Measurements from ENCODE around the gene CATSPERE.

The CATSPERE gene

DNA sequence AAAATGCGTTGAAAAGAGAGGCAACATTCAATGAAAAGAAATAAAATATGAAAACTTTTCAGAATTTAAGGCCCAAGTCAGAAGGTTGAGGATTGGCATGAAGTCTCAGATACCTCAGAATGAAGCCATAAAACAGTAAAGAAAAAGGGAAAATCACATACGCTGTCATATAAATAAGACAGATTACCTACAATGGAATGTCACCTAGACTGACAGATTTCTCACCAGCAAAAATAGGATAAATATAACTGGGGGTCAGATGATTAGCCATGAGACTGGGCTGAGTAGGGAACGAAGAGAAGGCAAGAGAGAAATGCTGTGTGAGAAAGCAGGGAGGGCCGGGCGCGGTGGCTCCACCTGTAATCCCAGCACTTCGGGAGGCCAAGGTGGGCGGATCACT lies 140.3 kb downstream of the CATSPERE start:
- DNase-seq (ENCODE audit: insufficient read length, low spot score) (no peak), FAIRE-seq (no peak)
- TF ChIP-seq, protein P1, sequence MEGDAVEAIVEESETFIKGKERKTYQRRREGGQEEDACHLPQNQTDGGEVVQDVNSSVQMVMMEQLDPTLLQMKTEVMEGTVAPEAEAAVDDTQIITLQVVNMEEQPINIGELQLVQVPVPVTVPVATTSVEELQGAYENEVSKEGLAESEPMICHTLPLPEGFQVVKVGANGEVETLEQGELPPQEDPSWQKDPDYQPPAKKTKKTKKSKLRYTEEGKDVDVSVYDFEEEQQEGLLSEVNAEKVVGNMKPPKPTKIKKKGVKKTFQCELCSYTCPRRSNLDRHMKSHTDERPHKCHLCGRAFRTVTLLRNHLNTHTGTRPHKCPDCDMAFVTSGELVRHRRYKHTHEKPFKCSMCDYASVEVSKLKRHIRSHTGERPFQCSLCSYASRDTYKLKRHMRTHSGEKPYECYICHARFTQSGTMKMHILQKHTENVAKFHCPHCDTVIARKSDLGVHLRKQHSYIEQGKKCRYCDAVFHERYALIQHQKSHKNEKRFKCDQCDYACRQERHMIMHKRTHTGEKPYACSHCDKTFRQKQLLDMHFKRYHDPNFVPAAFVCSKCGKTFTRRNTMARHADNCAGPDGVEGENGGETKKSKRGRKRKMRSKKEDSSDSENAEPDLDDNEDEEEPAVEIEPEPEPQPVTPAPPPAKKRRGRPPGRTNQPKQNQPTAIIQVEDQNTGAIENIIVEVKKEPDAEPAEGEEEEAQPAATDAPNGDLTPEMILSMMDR (IDR thresholded peaks at IDR 0.05; ENCODE audit: insufficient read depth, missing control alignments) = no peak

- DNase-seq (ENCODE audit: insufficient read length, low spot score) = no peak
- TF ChIP-seq, protein P1 (IDR thresholded peaks at IDR 0.05; ENCODE audit: insufficient read depth, missing control alignments) = peak; percentile 93
These were observed 142.4 kb downstream of the CATSPERE start for GRCh38 chr1:244603498-244603897.

GRCh38 chr1:244605835-244606370 lies 144.8 kb downstream of the CATSPERE start:
- no peak for FAIRE-seq
- TF ChIP-seq, protein P1 (IDR thresholded peaks at IDR 0.05; ENCODE audit: insufficient read depth, missing control alignments) = no peak
- no peak for DNase-seq (ENCODE audit: insufficient read length, low spot score)

More at GRCh38 chr1:244603498-244603897, 142.4 kb downstream of the CATSPERE start:
- peak; percentile 84 for FAIRE-seq

GRCh38 chr1:244614113-244614836 lies 153.2 kb downstream of the CATSPERE start:
- FAIRE-seq (peak; percentile 58), DNase-seq (ENCODE audit: insufficient read length, low spot score) (no peak)
- TF ChIP-seq, protein P1 (IDR thresholded peaks at IDR 0.05; ENCODE audit: insufficient read depth, missing control alignments) = no peak

DNA sequence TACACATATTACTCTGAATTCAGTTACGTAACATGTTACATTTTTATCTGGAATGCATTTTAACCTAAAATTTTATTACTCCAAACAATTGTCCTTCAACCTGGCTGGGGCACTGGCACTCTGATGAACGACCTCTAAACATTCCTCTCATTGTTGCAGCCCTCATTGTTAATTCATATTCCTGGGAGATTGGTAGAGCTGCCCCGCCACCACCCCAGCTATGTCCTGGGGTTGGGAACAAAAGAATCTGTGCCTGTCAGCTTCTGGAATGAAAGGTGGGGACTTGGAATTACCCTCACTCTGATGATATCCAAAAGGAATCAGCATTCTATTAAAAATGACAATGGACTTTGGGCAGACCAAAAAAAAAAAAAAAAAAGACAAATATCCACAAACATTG lies 153.8 kb downstream of the CATSPERE start:
- no peak for FAIRE-seq

DNA sequence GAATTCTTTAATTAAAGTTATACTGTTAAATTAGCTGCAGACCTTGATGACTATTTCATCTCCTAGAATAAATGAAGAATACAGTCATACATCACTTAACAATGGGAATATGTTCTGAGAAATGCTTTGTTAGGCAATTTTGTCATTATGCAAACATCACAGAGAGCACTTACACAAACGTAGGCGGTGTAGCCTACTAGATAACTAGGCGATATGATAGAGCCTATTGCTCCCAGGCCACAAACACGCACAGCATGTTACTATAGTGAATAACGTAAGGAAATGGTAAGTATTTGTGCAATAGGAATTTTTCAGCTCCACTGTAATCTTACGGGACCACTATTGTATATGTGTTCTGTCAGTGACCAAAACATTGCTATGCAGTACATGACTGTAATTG lies 154.2 kb downstream of the CATSPERE start:
- FAIRE-seq = peak; percentile 58
- TF ChIP-seq, protein P1 (IDR thresholded peaks at IDR 0.05; ENCODE audit: insufficient read depth, missing control alignments) = no peak
- no peak for DNase-seq (ENCODE audit: insufficient read length, low spot score)

More for the DNA sequence above, 153.8 kb downstream of the CATSPERE start:
- no peak for DNase-seq (ENCODE audit: insufficient read length, low spot score)
- TF ChIP-seq, protein P1 (IDR thresholded peaks at IDR 0.05; ENCODE audit: insufficient read depth, missing control alignments) = no peak

GRCh38 chr1:244626709-244627108 lies 165.6 kb downstream of the CATSPERE start:
- TF ChIP-seq, protein P1 (IDR thresholded peaks at IDR 0.05; ENCODE audit: insufficient read depth, missing control alignments) = no peak
- DNase-seq (ENCODE audit: insufficient read length, low spot score) = no peak
- peak; percentile 41 for FAIRE-seq

Measured in D721Med (cell line).